K562 (cell line): ENCODE results near the gene COMTD1. TPM values are rescaled to one million over a fixed set of nuclear protein-coding genes. Genes with fewer than 3 reads are reported as not detected.
A peak's percentile ranks its signal among the peaks of the same experiment; 100 is the strongest.

ENCODE experiments used
- BRF2 ChIP-seq: IDR thresholded peaks from 3 replicates; pipeline ENCODE4 v1.6.1; 2011; ENCODE audit warnings: borderline replicate concordance, mild to moderate bottlenecking; ENCODE audit not compliant: insufficient read length, insufficient read depth
- CBFA2T3 ChIP-seq: fragments of 450-650 bp; IDR thresholded peaks from 2 replicates; pipeline ENCODE4 v1.6.1; 2017
- COPS2 ChIP-seq: fragments of 450-650 bp; conservative IDR thresholded peaks from 2 replicates; pipeline ENCODE4 v1.6.1; 2016; ENCODE audit warnings: mild to moderate bottlenecking, moderate library complexity
- CREM ChIP-seq: IDR thresholded peaks from 2 replicates; pipeline ENCODE4 v1.6.1; 2014; ENCODE audit warnings: antibody characterized with exemption, low read depth
- EGR1 ChIP-seq: fragments of 450-650 bp; conservative IDR thresholded peaks from 2 replicates; pipeline ENCODE4 v1.6.1; 2017; ENCODE audit warnings: mild to moderate bottlenecking
- EP300 ChIP-seq: IDR thresholded peaks from 2 replicates; pipeline ENCODE4 v1.6.1; 2012; ENCODE audit warnings: low read length, improper control_type of control experiment
- ESRRA ChIP-seq: fragments of 450-650 bp; IDR thresholded peaks from 2 replicates; pipeline ENCODE4 v1.6.1; 2014; ENCODE audit warnings: low read depth, mild to moderate bottlenecking, moderate library complexity, borderline replicate concordance
- ETV5 ChIP-seq: sonication (generic); formaldehyde crosslinking; IDR thresholded peaks from 2 replicates; pipeline ENCODE4 v1.4.0; 2020; ENCODE audit warnings: low read depth, mild to moderate bottlenecking, missing genetic modification reagents
- FOS ChIP-seq: IDR thresholded peaks from 3 replicates; pipeline ENCODE4 v1.6.1; 2011; ENCODE audit not compliant: insufficient read length; ENCODE audit errors: extremely low read depth
- MAFG ChIP-seq: fragments of 450-650 bp; conservative IDR thresholded peaks from 2 replicates; pipeline ENCODE4 v1.6.1; 2016; ENCODE audit warnings: missing genetic modification characterization, missing compliant biosample characterization
- MTA1 ChIP-seq: fragments of 450-650 bp; IDR thresholded peaks from 2 replicates; pipeline ENCODE4 v1.6.1; 2017; ENCODE audit warnings: borderline replicate concordance
- MXD1 ChIP-seq: fragments of 250-450 bp; sonication (Bioruptor Pico); IDR thresholded peaks from 2 replicates; pipeline ENCODE4 v1.8.0; 2021; ENCODE audit warnings: borderline replicate concordance, mild to moderate bottlenecking, moderate library complexity; ENCODE audit not compliant: poor library complexity, severe bottlenecking
- NCOA2 ChIP-seq, 2 experiments: fragments of 450-650 bp; IDR thresholded peaks; 2 replicates each; pipeline ENCODE4 v1.6.1; 2018; ENCODE audit warnings: mild to moderate bottlenecking in 2 of 2, moderate library complexity in 1 of 2; ENCODE audit not compliant: partially characterized antibody in 2 of 2
- NCOA6 ChIP-seq: fragments of 450-650 bp; IDR thresholded peaks from 2 replicates; pipeline ENCODE4 v1.6.1; 2017; ENCODE audit warnings: mild to moderate bottlenecking
- PTRF ChIP-seq: fragments of 450-650 bp; IDR thresholded peaks from 2 replicates; pipeline ENCODE4 v1.6.1; 2016; ENCODE audit warnings: mild to moderate bottlenecking, missing genetic modification characterization, missing compliant biosample characterization
- PYGO2 ChIP-seq: fragments of 450-650 bp; IDR thresholded peaks from 2 replicates; pipeline ENCODE4 v1.6.1; 2016; ENCODE audit warnings: mild to moderate bottlenecking, missing genetic modification characterization, moderate library complexity, missing compliant biosample characterization
- SMC3 ChIP-seq: conservative IDR thresholded peaks from 2 replicates; pipeline ENCODE4 v1.6.1; 2011; ENCODE audit warnings: low read depth, low read length, improper control_type of control experiment; ENCODE audit not compliant: insufficient read depth
- SP2 ChIP-seq: IDR thresholded peaks from 2 replicates; pipeline ENCODE4 v1.6.1; 2011; ENCODE audit warnings: mild to moderate bottlenecking, low read depth, low read length, moderate library complexity; ENCODE audit not compliant: poor library complexity, severe bottlenecking; ENCODE audit errors: extremely low read depth
- TAF7 ChIP-seq: fragments of 450-650 bp; IDR thresholded peaks from 2 replicates; pipeline ENCODE4 v1.6.1; 2016; ENCODE audit warnings: missing genetic modification characterization, missing compliant biosample characterization
- TAF9B ChIP-seq: fragments of 450-650 bp; IDR thresholded peaks from 2 replicates; pipeline ENCODE4 v1.6.1; 2018; ENCODE audit warnings: mild to moderate bottlenecking; ENCODE audit not compliant: partially characterized antibody
- ZFP30 ChIP-seq: fragments of 250-450 bp; sonication (Bioruptor Pico); IDR thresholded peaks from 2 replicates; pipeline ENCODE4 v1.8.0; 2022; ENCODE audit warnings: moderate library complexity, mild to moderate bottlenecking, inconsistent platforms, borderline replicate concordance
- ZNF133 ChIP-seq: fragments of 250-450 bp; sonication (Bioruptor Pico); IDR thresholded peaks from 2 replicates; pipeline ENCODE4 v1.4.0; 2020; ENCODE audit warnings: mild to moderate bottlenecking
- ZNF184 ChIP-seq: sonication (generic); formaldehyde crosslinking; IDR thresholded peaks from 2 replicates; pipeline ENCODE4 v1.5.0; 2020; ENCODE audit warnings: missing genetic modification reagents
- ZNF280A ChIP-seq: fragments of 450-650 bp; IDR thresholded peaks from 2 replicates; pipeline ENCODE4 v1.6.1; 2018; ENCODE audit warnings: mild to moderate bottlenecking, low read depth; ENCODE audit not compliant: partially characterized antibody
- ZNF436 ChIP-seq: fragments of 250-450, 450-650 bp; sonication (Bioruptor Pico); formaldehyde crosslinking; IDR thresholded peaks from 2 replicates; pipeline ENCODE4 v1.7.0; 2020; ENCODE audit warnings: mild to moderate bottlenecking
- polyA plus RNA-seq, 8 experiments: library from polyadenylated mRNA; depleted of rRNA in 4 of 8; stranded (reverse) in 5 of 8; unstranded in 3 of 8; fragments of >200 nt; fragmentation: Nextera tagmentation in 2 of 8; fragmentation: Illumina TruSeq in 1 of 8; extraction: Ambion mirVana in 2 of 8; extraction: Trizol in 1 of 8; gene quantifications; 2 replicates each; pipeline versions ENCODE4 v1.2.1 to v1.2.3, GENCODE V29; 2011 to 2014; ENCODE audit warnings: inconsistent platforms in 1 of 8, missing spikeins in 1 of 8
- total RNA-seq, 7 experiments: library from RNA; depleted of rRNA in 6 of 7; stranded (reverse); fragments of >200 nt in 6 of 7; fragmentation: Illumina TruSeq in 2 of 7; extraction: Trizol in 2 of 7; gene quantifications; 2 replicates each; pipeline versions ENCODE4 v1.2.1 to v1.2.3, GENCODE V29; 2011 to 2021; ENCODE audit warnings: low replicate concordance in 1 of 7
- TF ChIP-seq, protein P1 (sequence below): fragments of 250-450 bp; sonication (Bioruptor Pico); IDR thresholded peaks from 2 replicates; pipeline ENCODE4 v1.8.0; 2022; ENCODE audit warnings: moderate library complexity, mild to moderate bottlenecking, inconsistent platforms
- TF ChIP-seq, protein P2 (sequence below): sonication (generic); formaldehyde crosslinking; IDR thresholded peaks from 2 replicates; pipeline ENCODE4 v1.8.1; 2023; ENCODE audit warnings: mild to moderate bottlenecking, missing genetic modification reagents

Gene COMTD1
- total and polyA plus RNA-seq, 9 of the 15 experiments (the other 6 are each of a cell fraction or from before 2014, with no cell fraction given), result 0.41 to 112 (median 13.7) TPM

DNA sequence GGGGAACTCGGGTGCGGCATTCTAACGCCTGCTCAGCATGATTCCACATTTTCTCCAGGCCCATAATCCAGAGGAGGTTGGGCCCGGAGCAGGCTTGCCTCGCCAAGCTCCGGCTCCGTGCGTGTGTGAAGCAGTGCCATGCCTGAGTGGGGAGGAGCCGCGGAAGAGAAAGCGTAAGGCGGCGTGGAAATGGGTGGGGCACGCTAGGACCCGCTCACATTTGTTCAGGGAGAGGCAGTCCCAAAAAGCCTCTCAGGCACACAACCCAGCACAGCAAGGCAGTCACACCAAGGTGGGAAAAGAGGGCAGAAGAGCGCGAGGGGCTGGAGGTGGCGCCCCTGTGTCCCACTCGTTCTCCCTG lies 25.9 kb downstream of the COMTD1 start (continued):
- no peak for TF ChIP-seq MXD1 (CRISPR knock-in tag)
- TF ChIP-seq ZNF436, result no peak
- no peak for TF ChIP-seq FOS
- TF ChIP-seq ZNF184 (CRISPR knock-in tag), result no peak
- TF ChIP-seq TAF7, result peak; percentile 81
- no peak for TF ChIP-seq ZFP30
- no peak for TF ChIP-seq EGR1
- TF ChIP-seq, protein P1, sequence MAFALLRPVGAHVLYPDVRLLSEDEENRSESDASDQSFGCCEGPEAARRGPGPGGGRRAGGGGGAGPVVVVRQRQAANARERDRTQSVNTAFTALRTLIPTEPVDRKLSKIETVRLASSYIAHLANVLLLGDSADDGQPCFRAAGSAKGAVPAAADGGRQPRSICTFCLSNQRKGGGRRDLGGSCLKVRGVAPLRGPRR (CRISPR knock-in tag), result no peak
- TF ChIP-seq COPS2, result no peak
- TF ChIP-seq CBFA2T3, result no peak
- no peak for TF ChIP-seq CREM
- peak; percentile 66 for TF ChIP-seq MTA1
- TF ChIP-seq SMC3, result no peak
- no peak for TF ChIP-seq BRF2
- TF ChIP-seq TAF9B, result no peak
- no peak for TF ChIP-seq ZNF280A
- no peak for TF ChIP-seq NCOA2 (IDR thresholded peaks at IDR 0.05; ENCODE audit: partially characterized antibody in 2 of 2)
- TF ChIP-seq ZNF133 (CRISPR knock-in tag), result no peak
- TF ChIP-seq PYGO2, result no peak
- TF ChIP-seq MAFG (tag), result peak; percentile 72
- TF ChIP-seq EP300, result no peak
- TF ChIP-seq SP2, result no peak
- TF ChIP-seq, protein P2, sequence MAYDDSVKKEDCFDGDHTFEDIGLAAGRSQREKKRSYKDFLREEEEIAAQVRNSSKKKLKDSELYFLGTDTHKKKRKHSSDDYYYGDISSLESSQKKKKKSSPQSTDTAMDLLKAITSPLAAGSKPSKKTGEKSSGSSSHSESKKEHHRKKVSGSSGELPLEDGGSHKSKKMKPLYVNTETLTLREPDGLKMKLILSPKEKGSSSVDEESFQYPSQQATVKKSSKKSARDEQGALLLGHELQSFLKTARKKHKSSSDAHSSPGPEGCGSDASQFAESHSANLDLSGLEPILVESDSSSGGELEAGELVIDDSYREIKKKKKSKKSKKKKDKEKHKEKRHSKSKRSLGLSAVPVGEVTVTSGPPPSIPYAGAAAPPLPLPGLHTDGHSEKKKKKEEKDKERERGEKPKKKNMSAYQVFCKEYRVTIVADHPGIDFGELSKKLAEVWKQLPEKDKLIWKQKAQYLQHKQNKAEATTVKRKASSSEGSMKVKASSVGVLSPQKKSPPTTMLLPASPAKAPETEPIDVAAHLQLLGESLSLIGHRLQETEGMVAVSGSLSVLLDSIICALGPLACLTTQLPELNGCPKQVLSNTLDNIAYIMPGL (CRISPR knock-in tag), result no peak
- no peak for TF ChIP-seq ETV5 (CRISPR knock-in tag)
- 0 out of 2 replicates have a peak, but pooled peaks have one; percentile 2 for TF ChIP-seq PTRF
- no peak for TF ChIP-seq ESRRA
- no peak for TF ChIP-seq NCOA6
